Left forelimb (tissue), 1 donor: ENCODE measurements around the gene HOXB3.

ENCODE experiments used
- DNase-seq: peaks from one replicate; pipeline ENCODE4 v3.0.0-alpha.2; 2018; ENCODE audit warnings: low spot score

The HOXB3 gene

GRCh38 chr17:48586355-48587258 is 3.4 kb downstream of the HOXB3 start:
- no peak for DNase-seq

GRCh38 chr17:48584223-48584741 is 5.8 kb downstream of the HOXB3 start:
- DNase-seq: no peak

- no peak for DNase-seq
Measured at GRCh38 chr17:48583708-48584222, 6.3 kb downstream of the HOXB3 start.

- no peak for DNase-seq
Measured at GRCh38 chr17:48582750-48583069, 7.3 kb downstream of the HOXB3 start.

- no peak for DNase-seq
Measured at GRCh38 chr17:48579760-48580554, 10.1 kb downstream of the HOXB3 start.

- no peak for DNase-seq
Measured at GRCh38 chr17:48579471-48579759, 10.6 kb downstream of the HOXB3 start.

GRCh38 chr17:48578616-48579470 is 11.2 kb downstream of the HOXB3 start:
- no peak for DNase-seq

GRCh38 chr17:48577946-48578615 is 12.0 kb downstream of the HOXB3 start, which contains the start of gene HOXB4:
HOXB4 (minus strand) TSS chr17:48578350; CDS start chr17:48578319, 31 bp downstream.
- DNase-seq: no peak

- DNase-seq: no peak
Measured at GRCh38 chr17:48577330-48577945, 12.6 kb downstream of the HOXB3 start.

GRCh38 chr17:48576479-48577309 is 13.3 kb downstream of the HOXB3 start:
- DNase-seq: no peak

GRCh38 chr17:48575673-48576478 is 14.2 kb downstream of the HOXB3 start:
- DNase-seq: no peak

GRCh38 chr17:48575066-48575582 is 14.9 kb downstream of the HOXB3 start:
- no peak for DNase-seq

- no peak for DNase-seq
Measured at GRCh38 chr17:48574505-48575065, 15.5 kb downstream of the HOXB3 start.

GRCh38 chr17:48571826-48572417 is 18.1 kb downstream of the HOXB3 start:
- no peak for DNase-seq

- no peak for DNase-seq
Measured at GRCh38 chr17:48571024-48571818, 18.8 kb downstream of the HOXB3 start.

GRCh38 chr17:48570325-48571023 is 19.6 kb downstream of the HOXB3 start:
- DNase-seq: no peak
